OCI-LY3 (cell line): ENCODE results near the gene BCO1.

ENCODE experiments used
- H2AFZ ChIP-seq: fragments of 200-600, 300-600 bp; shearing (Covaris generic); 2 replicates; pipeline ENCODE4 v1.6.0; 2014; ENCODE audit warnings: antibody characterized with exemption, low read depth, low read length
- H3K27ac ChIP-seq: fragments of 200-600, 300-600 bp; sonication (generic); 2 replicates; pipeline ENCODE4 v1.5.1; 2014; ENCODE audit warnings: mild to moderate bottlenecking, low read length, moderate library complexity, mixed read lengths
- H3K27me3 ChIP-seq: fragments of 200-600, 300-600 bp; sonication (generic); 2 replicates; pipeline ENCODE4 v1.6.1; 2014; ENCODE audit warnings: low read depth, low read length, mixed read lengths
- H3K36me3 ChIP-seq: fragments of 200-600, 300-600 bp; sonication (generic); replicated peaks from 2 replicates; pipeline ENCODE3; 2014; ENCODE audit warnings: low read depth, low read length, mixed read lengths
- H3K4me1 ChIP-seq: fragments of 300-600, 200-600 bp; sonication (generic); 2 replicates; pipeline ENCODE4 v1.6.1; 2014; ENCODE audit warnings: low read length, mixed read lengths
- H3K4me2 ChIP-seq: fragments of 200-600, 300-600 bp; sonication (generic); 2 replicates; pipeline ENCODE4 v1.6.1; 2014; ENCODE audit warnings: low read length, mixed read lengths
- H3K4me3 ChIP-seq: fragments of 300-600, 200-600 bp; sonication (generic); 2 replicates; pipeline ENCODE4 v1.5.1; 2014; ENCODE audit warnings: antibody characterized with exemption, mild to moderate bottlenecking, low read length, moderate library complexity
- H3K79me2 ChIP-seq: fragments of 300-600, 200-600 bp; shearing (Covaris generic); 2 replicates; pipeline ENCODE4 v1.6.1; 2014; ENCODE audit warnings: mild to moderate bottlenecking, low read length, mixed read lengths
- H3K9ac ChIP-seq: fragments of 300-600, 200-600 bp; shearing (Covaris generic); 2 replicates; pipeline ENCODE4 v1.6.0; 2014; ENCODE audit warnings: mild to moderate bottlenecking, low read length, moderate library complexity
- H3K9me3 ChIP-seq: fragments of 200-600, 300-600 bp; shearing (Covaris generic); 2 replicates; pipeline ENCODE4 v1.6.1; 2014; ENCODE audit warnings: low read length, mixed read lengths; ENCODE audit not compliant: insufficient read depth
- H4K20me1 ChIP-seq: fragments of 200-600, 300-600 bp; sonication (generic); 2 replicates; pipeline ENCODE4 v1.6.1; 2016; ENCODE audit warnings: low read length, mixed read lengths; ENCODE audit not compliant: insufficient read depth
- EZH2phosphoT487 ChIP-seq: fragments of 200-600 bp; shearing (Covaris generic); IDR thresholded peaks from 2 replicates; pipeline ENCODE4 v1.6.1; 2018; ENCODE audit warnings: antibody characterized with exemption, mixed run types, low read depth
- TF ChIP-seq, protein P1 (sequence below): fragments of 200-600, 300-600 bp; sonication (generic); IDR thresholded peaks from 2 replicates; pipeline ENCODE4 v1.5.1; 2014; ENCODE audit warnings: antibody characterized with exemption, low read length, low read depth

The BCO1 gene

DNA sequence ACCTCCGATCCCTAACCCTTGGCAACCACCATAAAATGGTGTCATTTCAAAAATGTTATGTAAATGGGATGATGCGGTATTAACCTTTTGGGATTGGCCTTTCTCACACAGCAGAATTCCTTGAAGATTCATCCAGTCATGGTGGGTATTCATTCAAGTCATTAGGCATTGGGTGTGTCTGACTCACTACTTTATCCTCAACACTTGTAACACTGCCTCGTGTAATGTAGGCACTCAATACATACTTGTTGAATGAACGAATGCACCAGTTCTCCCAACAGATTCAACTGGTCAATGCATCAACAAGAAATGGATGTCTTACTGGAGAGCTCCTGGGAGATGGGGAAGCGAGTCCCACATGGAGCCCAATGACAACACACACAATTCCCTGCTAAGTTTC, 54.4 kb downstream of the BCO1 start:
- Histone ChIP-seq H3K4me2 (no peak overlapping the region), H3K27ac (no peak overlapping the region), H3K9me3 (no peaks in the 10 kb centered on the region), H3K4me3 (no peak overlapping the region), H3K9ac (no peak overlapping the region), H3K27me3 (peaks cover 9% of the 10 kb centered on the region), H2AFZ (no peak overlapping the region), H3K79me2 (no peaks in the 10 kb centered on the region), H4K20me1 (no peaks in the 10 kb centered on the region), H3K36me3 (no peaks in the 10 kb centered on the region), H3K4me1 (no peaks in the 10 kb centered on the region)
- TF ChIP-seq, protein P1, sequence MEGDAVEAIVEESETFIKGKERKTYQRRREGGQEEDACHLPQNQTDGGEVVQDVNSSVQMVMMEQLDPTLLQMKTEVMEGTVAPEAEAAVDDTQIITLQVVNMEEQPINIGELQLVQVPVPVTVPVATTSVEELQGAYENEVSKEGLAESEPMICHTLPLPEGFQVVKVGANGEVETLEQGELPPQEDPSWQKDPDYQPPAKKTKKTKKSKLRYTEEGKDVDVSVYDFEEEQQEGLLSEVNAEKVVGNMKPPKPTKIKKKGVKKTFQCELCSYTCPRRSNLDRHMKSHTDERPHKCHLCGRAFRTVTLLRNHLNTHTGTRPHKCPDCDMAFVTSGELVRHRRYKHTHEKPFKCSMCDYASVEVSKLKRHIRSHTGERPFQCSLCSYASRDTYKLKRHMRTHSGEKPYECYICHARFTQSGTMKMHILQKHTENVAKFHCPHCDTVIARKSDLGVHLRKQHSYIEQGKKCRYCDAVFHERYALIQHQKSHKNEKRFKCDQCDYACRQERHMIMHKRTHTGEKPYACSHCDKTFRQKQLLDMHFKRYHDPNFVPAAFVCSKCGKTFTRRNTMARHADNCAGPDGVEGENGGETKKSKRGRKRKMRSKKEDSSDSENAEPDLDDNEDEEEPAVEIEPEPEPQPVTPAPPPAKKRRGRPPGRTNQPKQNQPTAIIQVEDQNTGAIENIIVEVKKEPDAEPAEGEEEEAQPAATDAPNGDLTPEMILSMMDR: no peak
- no peak for TF ChIP-seq EZH2phosphoT487

DNA sequence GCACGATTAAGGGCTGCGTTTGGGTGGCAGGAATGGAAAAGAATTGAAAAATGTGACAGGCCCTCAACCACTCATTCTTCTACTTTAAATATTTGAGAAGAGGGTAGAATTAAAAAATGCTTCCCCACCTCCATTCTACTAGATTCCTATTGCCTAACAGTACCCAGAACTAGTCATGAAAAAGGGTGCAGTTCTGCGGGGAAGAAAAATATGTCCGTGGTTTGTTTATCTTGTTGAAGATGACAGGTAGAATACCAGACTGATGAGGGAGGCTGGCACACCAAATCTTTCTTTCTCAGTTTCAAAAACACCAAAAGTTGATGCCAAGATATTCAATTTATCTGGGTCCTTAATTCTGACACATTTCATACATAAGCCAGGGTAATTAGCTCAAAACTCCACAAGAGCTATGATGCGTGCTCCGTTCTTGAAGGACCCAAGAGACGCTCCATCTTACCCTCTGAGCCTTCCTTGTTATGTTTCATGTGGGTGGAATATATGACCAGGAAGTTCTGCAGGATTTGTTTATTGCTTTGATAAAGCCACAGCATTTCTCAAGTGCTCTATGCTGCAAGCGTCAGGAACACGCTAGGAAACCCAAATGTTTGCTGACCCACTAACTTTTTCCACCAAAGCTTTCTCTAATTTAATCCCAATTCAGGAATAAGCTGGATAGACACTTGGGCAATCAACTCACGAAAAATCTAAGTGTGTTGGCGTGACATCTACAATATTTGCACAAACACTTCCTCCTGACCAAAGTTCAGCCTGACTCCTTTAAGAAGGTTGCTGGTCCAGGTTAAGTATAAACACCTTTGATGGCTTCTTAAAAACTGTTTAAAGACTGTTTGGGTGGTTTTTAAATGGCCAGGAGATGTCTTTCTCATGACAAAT, 55.7 kb downstream of the BCO1 start:
- H3K79me2 ChIP-seq: no peaks in the 10 kb centered on the region
- TF ChIP-seq, protein P1: no peak
- no peak for TF ChIP-seq EZH2phosphoT487
- no peak overlapping the region for H3K4me2 ChIP-seq
- H3K9ac ChIP-seq: no peak overlapping the region
- H3K4me3 ChIP-seq: no peak overlapping the region
- no peak overlapping the region for H2AFZ ChIP-seq
- H3K27ac ChIP-seq: no peak overlapping the region
- no peaks in the 10 kb centered on the region for H3K9me3 ChIP-seq
- no peaks in the 10 kb centered on the region for H3K4me1 ChIP-seq
- H3K27me3 ChIP-seq: peaks cover 12% of the 10 kb centered on the region
- no peaks in the 10 kb centered on the region for H4K20me1 ChIP-seq
- no peaks in the 10 kb centered on the region for H3K36me3 ChIP-seq

DNA sequence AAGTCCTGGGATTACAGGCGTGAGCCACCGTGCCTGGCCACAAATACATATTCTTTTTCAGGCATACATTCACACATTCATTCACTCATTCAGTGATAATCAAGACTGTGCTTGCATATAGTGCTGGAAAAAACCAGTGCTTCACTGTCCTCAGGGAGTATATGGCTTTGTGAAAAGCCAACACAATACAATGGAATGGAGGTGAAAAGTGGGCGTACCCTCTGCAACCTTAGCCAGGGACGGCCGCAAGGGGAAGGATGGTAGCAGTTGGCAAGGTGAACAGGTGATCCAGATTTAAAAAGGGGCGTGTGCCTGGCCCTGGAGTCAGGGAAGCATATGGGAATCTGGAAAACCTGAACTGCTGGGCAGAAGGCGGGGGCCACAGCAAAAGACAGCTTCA, 58.1 kb downstream of the BCO1 start:
- no peaks in the 10 kb centered on the region for H3K4me1 ChIP-seq
- no peak overlapping the region for H3K27ac ChIP-seq
- no peak for TF ChIP-seq EZH2phosphoT487
- TF ChIP-seq, protein P1: no peak
- no peak overlapping the region for H3K9ac ChIP-seq
- no peaks in the 10 kb centered on the region for H3K9me3 ChIP-seq
- H3K79me2 ChIP-seq: no peaks in the 10 kb centered on the region
- no peaks in the 10 kb centered on the region for H4K20me1 ChIP-seq
- H3K36me3 ChIP-seq: no peaks in the 10 kb centered on the region
- H3K27me3 ChIP-seq: peaks cover 17% of the 10 kb centered on the region
- H2AFZ ChIP-seq: no peak overlapping the region
- no peak overlapping the region for H3K4me3 ChIP-seq
- H3K4me2 ChIP-seq: no peak overlapping the region

DNA sequence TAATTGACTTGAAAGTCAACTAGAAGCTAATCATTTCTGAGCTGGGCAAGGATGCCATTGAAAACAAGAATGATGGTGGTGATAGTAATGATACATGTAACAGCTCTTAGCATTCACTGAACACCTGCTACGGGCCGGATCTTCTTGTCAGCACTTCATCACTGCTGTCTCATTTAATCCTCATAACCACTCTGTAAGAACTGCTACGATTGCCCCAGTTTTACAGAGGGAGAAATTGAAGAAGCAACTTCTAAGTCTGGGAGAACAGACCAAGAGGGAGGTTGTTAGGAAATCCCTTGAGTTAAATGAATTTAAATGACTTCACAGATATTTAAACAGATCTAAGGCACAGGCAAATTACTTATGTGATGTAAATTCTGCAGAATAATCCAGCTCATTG, 69.3 kb downstream of the BCO1 start:
- no peak overlapping the region for H3K9ac ChIP-seq
- no peak overlapping the region for H3K4me3 ChIP-seq
- no peaks in the 10 kb centered on the region for H3K9me3 ChIP-seq
- no peaks in the 10 kb centered on the region for H3K36me3 ChIP-seq
- TF ChIP-seq, protein P1: no peak
- no peak for TF ChIP-seq EZH2phosphoT487
- no peak overlapping the region for H2AFZ ChIP-seq
- no peaks in the 10 kb centered on the region for H3K27me3 ChIP-seq
- no peaks in the 10 kb centered on the region for H4K20me1 ChIP-seq
- H3K27ac ChIP-seq: no peak overlapping the region
- no peaks in the 10 kb centered on the region for H3K79me2 ChIP-seq
- H3K4me2 ChIP-seq: no peak overlapping the region
- H3K4me1 ChIP-seq: no peaks in the 10 kb centered on the region
